ENCODE data around the gene NECTIN1. TPM values are rescaled to one million over a fixed set of nuclear protein-coding genes. Genes with fewer than 3 reads are reported as not detected.

Gene NECTIN1
- total RNA-seq, 4 donors from 2014 or later, result 112 to 176 (median 164) TPM

DNA sequence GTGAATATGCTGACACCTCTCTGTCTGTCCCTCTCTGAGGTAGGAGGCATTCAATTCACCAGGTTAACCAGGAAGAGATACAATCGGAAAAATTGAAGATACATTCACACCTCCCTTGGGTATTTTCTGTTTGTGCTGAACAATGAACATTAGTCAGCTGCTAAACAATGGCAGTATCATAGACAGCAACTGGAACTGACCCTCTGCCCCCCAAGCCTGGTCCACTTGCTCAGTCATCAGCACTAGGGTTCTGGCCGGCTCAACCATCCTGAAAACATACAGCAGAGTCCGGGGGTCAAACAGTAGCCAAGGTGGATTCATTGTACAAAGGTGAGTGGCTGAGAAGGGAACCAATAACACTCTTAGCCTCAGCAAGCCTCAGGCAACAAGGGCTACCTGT lies 4.0 kb downstream of the NECTIN1 start:
- WGBS, result 79% methylated on average over 3 of the region's 3 CpGs
- Histone ChIP-seq H3K9me3 (no peaks in the 10 kb centered on the region), H3K27ac (no peak overlapping the region), H3K4me3 (peak overlapping the region; percentile 94), H3K36me3 (no peaks in the 10 kb centered on the region), H3K4me1 (peaks cover 81% of the 10 kb centered on the region), H3K27me3 (no peaks in the 10 kb centered on the region)
- DNase-seq (ENCODE audit: low spot score in 2 of 2), result no peak
- TF ChIP-seq CTCF (IDR thresholded peaks at IDR 0.05) (no peak), POLR2A (IDR thresholded peaks at IDR 0.05) (no peak), EP300 (IDR thresholded peaks at IDR 0.05) (no peak), POLR2AphosphoS5 (IDR thresholded peaks at IDR 0.05) (no peak)

GRCh38 chr11:119723952-119724325 lies 5.1 kb downstream of the NECTIN1 start:
- Histone ChIP-seq H3K27me3 (no peaks in the 10 kb centered on the region), H3K9me3 (no peaks in the 10 kb centered on the region), H3K4me3 (no peak overlapping the region), H3K4me1 (peaks cover 82% of the 10 kb centered on the region), H3K27ac (no peak overlapping the region), H3K36me3 (no peaks in the 10 kb centered on the region)
- no peak for TF ChIP-seq POLR2AphosphoS5 (IDR thresholded peaks at IDR 0.05)
- 55% methylated on average over 4 of the region's 4 CpGs for WGBS
- no peak for DNase-seq (ENCODE audit: low spot score in 2 of 2)

DNA sequence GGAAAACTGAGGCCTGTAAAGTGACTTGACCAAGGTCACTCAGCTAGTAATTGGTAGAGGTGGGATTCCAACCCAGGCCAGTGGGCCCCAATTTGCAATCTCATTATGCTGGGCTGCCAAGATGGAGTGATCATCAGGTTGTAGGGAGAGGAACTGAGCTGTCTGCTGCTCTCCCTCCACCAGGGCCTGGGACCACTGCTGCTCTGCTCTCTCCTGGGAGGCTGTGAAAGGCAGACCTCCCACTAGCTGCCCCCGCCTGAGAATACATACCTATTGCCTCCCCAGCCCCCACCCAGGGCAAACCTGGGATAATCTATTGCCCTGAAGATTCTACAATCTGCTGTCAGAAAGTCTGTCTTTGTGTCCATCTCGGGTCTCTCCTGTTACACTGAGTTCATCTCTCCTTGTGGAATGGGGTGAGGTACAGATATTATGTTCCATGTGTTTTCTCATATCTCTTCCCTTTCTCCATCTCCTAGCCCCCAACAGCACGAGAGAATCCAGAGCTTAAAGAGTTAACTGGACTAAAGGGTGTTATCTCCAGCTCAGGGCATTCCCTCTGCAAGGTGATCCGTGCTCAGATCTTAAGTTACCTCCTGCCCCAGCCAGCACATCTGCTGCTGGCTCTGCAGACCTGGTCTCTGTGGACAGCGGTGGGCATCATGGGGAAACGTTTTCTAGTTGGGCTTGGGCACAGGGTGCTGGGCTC lies 5.6 kb downstream of the NECTIN1 start:
- DNase-seq (ENCODE audit: low spot score in 2 of 2), result no peak
- no peaks in the 10 kb centered on the region for H3K36me3 ChIP-seq
- H3K27ac ChIP-seq, result no peak overlapping the region

GRCh38 chr11:119722281-119722794 lies 6.7 kb downstream of the NECTIN1 start:
- TF ChIP-seq POLR2AphosphoS5 (IDR thresholded peaks at IDR 0.05), result no peak
- no peak for TF ChIP-seq POLR2A (IDR thresholded peaks at IDR 0.05)
- TF ChIP-seq EP300 (IDR thresholded peaks at IDR 0.05), result no peak
- TF ChIP-seq CTCF (IDR thresholded peaks at IDR 0.05), result no peak
- 80% methylated on average over 2 of the region's 10 CpGs for WGBS
- H3K27me3 ChIP-seq, result no peaks in the 10 kb centered on the region
- no peaks in the 10 kb centered on the region for H3K9me3 ChIP-seq
- H3K4me3 ChIP-seq, result no peak overlapping the region
- no peaks in the 10 kb centered on the region for H3K36me3 ChIP-seq
- peaks cover 84% of the 10 kb centered on the region for H3K4me1 ChIP-seq
- H3K27ac ChIP-seq, result no peak overlapping the region
- DNase-seq (ENCODE audit: low spot score in 2 of 2), result no peak

More for the DNA sequence above, 5.6 kb downstream of the NECTIN1 start:
- TF ChIP-seq EP300 (IDR thresholded peaks at IDR 0.05) (no peak), POLR2A (IDR thresholded peaks at IDR 0.05) (no peak), CTCF (IDR thresholded peaks at IDR 0.05) (no peak), POLR2AphosphoS5 (IDR thresholded peaks at IDR 0.05) (no peak)
- Histone ChIP-seq H3K4me1 (peaks cover 83% of the 10 kb centered on the region), H3K4me3 (no peak overlapping the region), H3K9me3 (no peaks in the 10 kb centered on the region), H3K27me3 (no peaks in the 10 kb centered on the region)
- WGBS, result 75% methylated on average over 6 of the region's 6 CpGs

DNA sequence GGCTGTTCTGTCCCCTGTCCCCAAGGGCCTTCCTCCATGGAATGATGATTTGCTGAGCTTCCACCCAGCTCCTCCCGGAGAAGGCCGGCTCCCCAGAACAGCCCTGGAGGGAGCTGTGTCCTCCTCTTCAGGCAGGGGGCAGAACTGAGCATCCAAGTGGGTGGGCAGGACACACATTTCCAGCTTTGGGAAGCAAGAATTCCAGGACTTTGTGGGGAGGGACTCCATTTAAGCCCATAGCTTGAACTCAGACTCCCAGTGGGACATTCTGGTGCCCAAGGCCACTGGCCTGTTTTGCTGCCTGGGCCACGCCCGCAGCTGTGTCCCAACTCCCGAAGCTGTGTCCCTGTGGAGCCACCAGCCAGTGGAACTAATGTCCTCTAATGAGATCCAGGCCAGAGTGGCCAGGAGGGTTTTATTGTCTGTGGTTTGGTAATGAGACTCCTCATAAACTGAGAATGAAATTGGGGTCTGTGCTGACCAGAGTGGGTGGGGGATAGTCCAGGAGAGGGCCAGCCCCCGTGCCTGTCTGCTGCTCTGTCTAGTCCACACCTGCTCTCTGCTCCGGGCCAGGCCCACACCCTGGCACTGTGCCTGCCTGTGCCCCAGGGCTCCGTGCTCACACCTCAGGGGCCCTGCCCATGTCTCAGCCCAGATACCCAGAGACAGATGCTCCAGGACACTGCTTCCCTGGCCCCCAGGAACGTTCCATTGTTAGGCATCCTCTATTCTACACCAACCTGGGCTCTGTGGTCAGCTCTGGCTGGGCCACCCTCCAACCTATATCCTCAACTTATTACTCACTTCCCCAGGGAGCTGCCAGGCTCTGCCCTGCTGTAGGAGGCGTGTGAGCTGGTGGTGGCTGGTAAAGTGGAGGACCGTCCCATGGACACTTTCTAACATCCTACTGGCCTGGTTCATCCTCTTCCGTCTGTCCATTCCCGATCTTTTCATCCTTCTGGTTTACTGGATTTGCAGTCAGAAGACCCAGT lies 7.6 kb downstream of the NECTIN1 start:
- Histone ChIP-seq H3K9me3 (no peaks in the 10 kb centered on the region), H3K4me1 (peaks cover 81% of the 10 kb centered on the region), H3K4me3 (no peak overlapping the region), H3K27me3 (no peaks in the 10 kb centered on the region), H3K36me3 (no peaks in the 10 kb centered on the region), H3K27ac (peak overlapping the region; percentile 67)
- no peak for DNase-seq (ENCODE audit: low spot score in 2 of 2)
- TF ChIP-seq EP300 (IDR thresholded peaks at IDR 0.05), result no peak
- peak in 1 of 2 donors; percentile 50 for TF ChIP-seq CTCF (IDR thresholded peaks at IDR 0.05)
- WGBS, result 50% methylated on average over 12 of the region's 13 CpGs
